Neural cell (in vitro differentiated cells): ENCODE measurements around the gene LRRC27. TPM values are rescaled to one million over a fixed set of nuclear protein-coding genes. Genes with fewer than 3 reads are reported as not detected.

Source experiments
- H2AFZ ChIP-seq: fragments of 200-600, 300-800 bp; sonication (generic), shearing (Covaris generic); 2 replicates; pipeline ENCODE4 v1.6.0; 2014; ENCODE audit warnings: low read depth, mild to moderate bottlenecking, antibody characterized with exemption, low read length, moderate library complexity
- H3F3A ChIP-seq: fragments of 200-600 bp; shearing (Covaris generic); 2 replicates; pipeline ENCODE4 v1.6.1; 2016; ENCODE audit warnings: mild to moderate bottlenecking, moderate library complexity, mixed read lengths, antibody characterized with exemption, low read length; ENCODE audit not compliant: insufficient read depth, poor library complexity, severe bottlenecking
- H3K27ac ChIP-seq: fragments of 200-600, 300-800 bp; sonication (generic), shearing (Covaris generic); 2 replicates; pipeline ENCODE4 v1.5.1; 2014; ENCODE audit warnings: mild to moderate bottlenecking, low read length, moderate library complexity
- H3K27me3 ChIP-seq: fragments of 300-800, 200-600 bp; sonication (generic), shearing (Covaris generic); 2 replicates; pipeline ENCODE4 v1.6.0; 2014; ENCODE audit warnings: mild to moderate bottlenecking, low read depth, low read length, moderate library complexity; ENCODE audit not compliant: insufficient read depth
- H3K36me3 ChIP-seq: fragments of 300-800, 200-600 bp; sonication (generic), shearing (Covaris generic); 2 replicates; pipeline ENCODE4 v1.5.1; 2014; ENCODE audit warnings: mild to moderate bottlenecking, antibody characterized with exemption, low read length, moderate library complexity; ENCODE audit not compliant: insufficient read depth
- H3K4me2 ChIP-seq: fragments of 300-800, 200-600 bp; sonication (generic), shearing (Covaris generic); 2 replicates; pipeline ENCODE4 v1.6.0; 2014; ENCODE audit warnings: mild to moderate bottlenecking, low read length
- H3K4me3 ChIP-seq: fragments of 300-800, 200-600 bp; sonication (generic), shearing (Covaris generic); 2 replicates; pipeline ENCODE4 v1.5.1; 2014; ENCODE audit warnings: mild to moderate bottlenecking, low read length, moderate library complexity
- H3K79me2 ChIP-seq: fragments of 200-600 bp; shearing (Covaris generic); replicated peaks from 2 replicates; pipeline ENCODE4 v1.6.0; 2014; ENCODE audit warnings: mild to moderate bottlenecking, low read length, moderate library complexity; ENCODE audit not compliant: insufficient read depth
- H3K9ac ChIP-seq: fragments of 300-800, 200-600 bp; sonication (generic), shearing (Covaris generic); 2 replicates; pipeline ENCODE4 v1.6.1; 2016; ENCODE audit warnings: mild to moderate bottlenecking, low read length, mixed read lengths
- H3K9me2 ChIP-seq: fragments of 200-600 bp; shearing (Covaris generic); 2 replicates; pipeline ENCODE4 v1.6.1; 2016; ENCODE audit warnings: mild to moderate bottlenecking, low read length, mixed read lengths; ENCODE audit not compliant: insufficient read depth
- H3K9me3 ChIP-seq: fragments of 200-600, 300-800 bp; sonication (generic), shearing (Covaris generic); 2 replicates; pipeline ENCODE4 v1.6.1; 2016; ENCODE audit warnings: mild to moderate bottlenecking, mixed run types, low read length, moderate library complexity, mixed read lengths
- H4K20me1 ChIP-seq: fragments of 200-600 bp; shearing (Covaris generic); 2 replicates; pipeline ENCODE4 v1.6.1; 2016; ENCODE audit warnings: mild to moderate bottlenecking, mixed run types; ENCODE audit not compliant: insufficient read depth
- EP300 ChIP-seq: fragments of 450-650 bp; conservative IDR thresholded peaks from 2 replicates; pipeline ENCODE4 v1.6.1; 2014; ENCODE audit warnings: antibody characterized with exemption, mild to moderate bottlenecking, moderate library complexity; ENCODE audit not compliant: poor library complexity, severe bottlenecking
- EZH2 ChIP-seq: fragments of 200-600, 300-800 bp; shearing (Covaris generic), sonication (generic); IDR thresholded peaks from 2 replicates; pipeline ENCODE4 v1.6.1; 2014; ENCODE audit warnings: antibody characterized with exemption, low read length, borderline replicate concordance, mild to moderate bottlenecking; ENCODE audit not compliant: insufficient read depth, poor library complexity, severe bottlenecking
- MXI1 ChIP-seq: fragments of 450-650 bp; conservative IDR thresholded peaks from 2 replicates; pipeline ENCODE4 v1.6.1; 2014; ENCODE audit warnings: antibody characterized with exemption, mild to moderate bottlenecking; ENCODE audit not compliant: poor library complexity, severe bottlenecking
- POLR2AphosphoS5 ChIP-seq: IDR thresholded peaks from 2 replicates; pipeline ENCODE4 v1.6.1; 2012
- RAD21 ChIP-seq: fragments of 450-650 bp; conservative IDR thresholded peaks from 2 replicates; pipeline ENCODE4 v1.6.1; 2014; ENCODE audit warnings: antibody characterized with exemption, mild to moderate bottlenecking, moderate library complexity
- SMC3 ChIP-seq: fragments of 450-650 bp; conservative IDR thresholded peaks from 2 replicates; pipeline ENCODE4 v1.6.1; 2014; ENCODE audit warnings: antibody characterized with exemption, mild to moderate bottlenecking, moderate library complexity; ENCODE audit not compliant: poor library complexity
- TAF1 ChIP-seq: IDR thresholded peaks from 2 replicates; pipeline ENCODE4 v1.6.1; 2012; ENCODE audit warnings: low read depth
- polyA plus RNA-seq: library from polyadenylated mRNA; depleted of rRNA; stranded (reverse); fragments of >200 nt; gene quantifications from 2 replicates; pipeline ENCODE4 v1.2.3, GENCODE V29; 2014
- TF ChIP-seq, protein P1 (sequence below): IDR thresholded peaks from 2 replicates; pipeline ENCODE4 v1.6.1; 2012; ENCODE audit warnings: borderline replicate concordance
- TF ChIP-seq, protein P2 (sequence below): fragments of 450-650 bp; IDR thresholded peaks from 2 replicates; pipeline ENCODE4 v1.5.1; 2014; ENCODE audit warnings: antibody characterized with exemption, mild to moderate bottlenecking, moderate library complexity; ENCODE audit not compliant: poor library complexity, severe bottlenecking

Gene LRRC27
- polyA plus RNA-seq, 1 donor from 2014 or later, result 26.7 TPM

GRCh38 chr10:132328738-132329137 lies 3.3 kb upstream of the LRRC27 start:
- H3K9me3 ChIP-seq, result no peaks in the 10 kb centered on the region
- no peaks in the 10 kb centered on the region for H3K9me2 ChIP-seq
- H3K27me3 ChIP-seq, result no peaks in the 10 kb centered on the region
- no peak overlapping the region for H2AFZ ChIP-seq
- H4K20me1 ChIP-seq, result no peaks in the 10 kb centered on the region
- H3K27ac ChIP-seq, result no peak overlapping the region
- no peak overlapping the region for H3K9ac ChIP-seq
- no peak overlapping the region for H3K4me2 ChIP-seq
- no peaks in the 10 kb centered on the region for H3F3A ChIP-seq
- TF ChIP-seq RAD21, result no peak
- TF ChIP-seq SMC3, result no peak
- no peak for TF ChIP-seq EP300
- TF ChIP-seq, protein P1, sequence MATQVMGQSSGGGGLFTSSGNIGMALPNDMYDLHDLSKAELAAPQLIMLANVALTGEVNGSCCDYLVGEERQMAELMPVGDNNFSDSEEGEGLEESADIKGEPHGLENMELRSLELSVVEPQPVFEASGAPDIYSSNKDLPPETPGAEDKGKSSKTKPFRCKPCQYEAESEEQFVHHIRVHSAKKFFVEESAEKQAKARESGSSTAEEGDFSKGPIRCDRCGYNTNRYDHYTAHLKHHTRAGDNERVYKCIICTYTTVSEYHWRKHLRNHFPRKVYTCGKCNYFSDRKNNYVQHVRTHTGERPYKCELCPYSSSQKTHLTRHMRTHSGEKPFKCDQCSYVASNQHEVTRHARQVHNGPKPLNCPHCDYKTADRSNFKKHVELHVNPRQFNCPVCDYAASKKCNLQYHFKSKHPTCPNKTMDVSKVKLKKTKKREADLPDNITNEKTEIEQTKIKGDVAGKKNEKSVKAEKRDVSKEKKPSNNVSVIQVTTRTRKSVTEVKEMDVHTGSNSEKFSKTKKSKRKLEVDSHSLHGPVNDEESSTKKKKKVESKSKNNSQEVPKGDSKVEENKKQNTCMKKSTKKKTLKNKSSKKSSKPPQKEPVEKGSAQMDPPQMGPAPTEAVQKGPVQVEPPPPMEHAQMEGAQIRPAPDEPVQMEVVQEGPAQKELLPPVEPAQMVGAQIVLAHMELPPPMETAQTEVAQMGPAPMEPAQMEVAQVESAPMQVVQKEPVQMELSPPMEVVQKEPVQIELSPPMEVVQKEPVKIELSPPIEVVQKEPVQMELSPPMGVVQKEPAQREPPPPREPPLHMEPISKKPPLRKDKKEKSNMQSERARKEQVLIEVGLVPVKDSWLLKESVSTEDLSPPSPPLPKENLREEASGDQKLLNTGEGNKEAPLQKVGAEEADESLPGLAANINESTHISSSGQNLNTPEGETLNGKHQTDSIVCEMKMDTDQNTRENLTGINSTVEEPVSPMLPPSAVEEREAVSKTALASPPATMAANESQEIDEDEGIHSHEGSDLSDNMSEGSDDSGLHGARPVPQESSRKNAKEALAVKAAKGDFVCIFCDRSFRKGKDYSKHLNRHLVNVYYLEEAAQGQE, result no peak
- TF ChIP-seq TAF1, result no peak
- TF ChIP-seq, protein P2, sequence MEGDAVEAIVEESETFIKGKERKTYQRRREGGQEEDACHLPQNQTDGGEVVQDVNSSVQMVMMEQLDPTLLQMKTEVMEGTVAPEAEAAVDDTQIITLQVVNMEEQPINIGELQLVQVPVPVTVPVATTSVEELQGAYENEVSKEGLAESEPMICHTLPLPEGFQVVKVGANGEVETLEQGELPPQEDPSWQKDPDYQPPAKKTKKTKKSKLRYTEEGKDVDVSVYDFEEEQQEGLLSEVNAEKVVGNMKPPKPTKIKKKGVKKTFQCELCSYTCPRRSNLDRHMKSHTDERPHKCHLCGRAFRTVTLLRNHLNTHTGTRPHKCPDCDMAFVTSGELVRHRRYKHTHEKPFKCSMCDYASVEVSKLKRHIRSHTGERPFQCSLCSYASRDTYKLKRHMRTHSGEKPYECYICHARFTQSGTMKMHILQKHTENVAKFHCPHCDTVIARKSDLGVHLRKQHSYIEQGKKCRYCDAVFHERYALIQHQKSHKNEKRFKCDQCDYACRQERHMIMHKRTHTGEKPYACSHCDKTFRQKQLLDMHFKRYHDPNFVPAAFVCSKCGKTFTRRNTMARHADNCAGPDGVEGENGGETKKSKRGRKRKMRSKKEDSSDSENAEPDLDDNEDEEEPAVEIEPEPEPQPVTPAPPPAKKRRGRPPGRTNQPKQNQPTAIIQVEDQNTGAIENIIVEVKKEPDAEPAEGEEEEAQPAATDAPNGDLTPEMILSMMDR, result no peak
- no peak for TF ChIP-seq POLR2AphosphoS5
- no peak for TF ChIP-seq MXI1
- no peak for TF ChIP-seq EZH2
- H3K4me3 ChIP-seq, result no peak overlapping the region
- H3K36me3 ChIP-seq, result no peaks in the 10 kb centered on the region
- H3K79me2 ChIP-seq, result peaks cover 18% of the 10 kb centered on the region

DNA sequence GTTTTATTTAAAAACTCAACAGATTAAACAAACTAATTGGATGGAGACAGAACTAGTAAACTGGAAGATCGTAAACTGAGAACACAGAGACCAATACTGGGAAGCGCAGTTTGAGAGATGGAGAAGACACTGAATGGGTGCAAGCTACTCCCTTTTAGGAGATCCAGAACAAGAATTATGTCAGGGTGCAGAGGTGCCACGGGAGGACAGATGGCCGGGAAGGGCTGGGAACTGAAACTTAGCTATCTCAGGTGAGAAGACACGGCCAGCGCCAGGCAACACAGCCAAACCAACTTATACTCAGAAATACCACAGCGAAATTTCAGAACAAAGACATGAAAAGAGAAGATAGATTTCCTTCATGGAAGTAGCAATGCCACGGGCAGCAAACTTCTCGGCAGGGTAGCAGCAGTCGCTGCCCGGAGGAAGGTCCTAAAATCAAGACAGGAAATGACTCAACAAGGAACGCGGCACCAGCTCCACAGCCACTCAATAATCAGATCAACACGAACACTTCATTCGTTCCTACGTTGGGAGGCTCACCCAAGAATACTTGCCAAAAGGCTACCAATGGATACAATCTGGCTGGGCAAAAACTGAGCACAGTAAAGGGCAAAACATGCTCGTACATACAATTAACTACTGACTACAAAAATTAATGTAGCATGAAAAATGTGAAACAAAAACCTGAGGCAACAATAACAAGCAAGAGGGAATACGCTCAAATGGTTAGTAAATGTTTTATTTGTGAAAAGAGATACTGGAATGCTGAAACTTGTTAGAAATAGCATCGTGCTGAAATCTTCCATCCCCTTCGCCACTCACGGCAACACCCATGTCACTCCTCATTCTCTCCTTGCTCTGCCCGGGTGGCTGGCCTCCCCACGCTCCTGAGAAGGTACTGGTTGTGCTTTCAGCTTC lies 2.2 kb upstream of the LRRC27 start:
- Histone ChIP-seq H3K36me3 (no peaks in the 10 kb centered on the region), H3K4me3 (peak overlapping the region; percentile 83), H3K27me3 (no peaks in the 10 kb centered on the region), H3K4me2 (peak overlapping the region; percentile 51), H3K9me3 (no peaks in the 10 kb centered on the region), H4K20me1 (no peaks in the 10 kb centered on the region), H3K27ac (no peak overlapping the region), H3K79me2 (peaks cover 18% of the 10 kb centered on the region), H3K9me2 (no peaks in the 10 kb centered on the region), H3F3A (no peaks in the 10 kb centered on the region), H2AFZ (no peak overlapping the region), H3K9ac (no peak overlapping the region)
- TF ChIP-seq, protein P2, result no peak
- TF ChIP-seq TAF1, result no peak
- TF ChIP-seq POLR2AphosphoS5, result no peak
- TF ChIP-seq EP300, result no peak
- TF ChIP-seq SMC3, result no peak
- TF ChIP-seq RAD21, result no peak
- TF ChIP-seq EZH2, result no peak
- TF ChIP-seq MXI1, result no peak
- TF ChIP-seq, protein P1, result no peak
